GM19238 (cell line): ENCODE results near the gene SEC14L1.

Experiments used
- DNase-seq: peaks from one replicate; pipeline ENCODE4 v3.0.0; 2011; ENCODE audit warnings: low spot score; ENCODE audit not compliant: insufficient read length

Gene SEC14L1

GRCh38 chr17:77257169-77257568 lies 116.4 kb downstream of the SEC14L1 start:
- DNase-seq, result no peak

GRCh38 chr17:77257596-77258458 lies 117.1 kb downstream of the SEC14L1 start:
- DNase-seq, result no peak

- DNase-seq, result no peak
These were observed 117.9 kb downstream of the SEC14L1 start for GRCh38 chr17:77258638-77259037.

- DNase-seq, result no peak
These were observed 124.0 kb downstream of the SEC14L1 start for GRCh38 chr17:77264617-77265230.

- DNase-seq, result no peak
These were observed 125.4 kb downstream of the SEC14L1 start for GRCh38 chr17:77266213-77266612.
